GM21786 (cell line): Measurements from ENCODE around the gene UNKL.

ENCODE experiments used
- ATAC-seq: cut with Tn5 transposase; IDR thresholded peaks from one replicate; pipeline ENCODE4 v1.9.1; 2021; ENCODE audit not compliant: unreplicated experiment

UNKL gene

GRCh38 chr16:1378804-1379303, 35.6 kb downstream of the UNKL start:
- no peak for ATAC-seq

DNA sequence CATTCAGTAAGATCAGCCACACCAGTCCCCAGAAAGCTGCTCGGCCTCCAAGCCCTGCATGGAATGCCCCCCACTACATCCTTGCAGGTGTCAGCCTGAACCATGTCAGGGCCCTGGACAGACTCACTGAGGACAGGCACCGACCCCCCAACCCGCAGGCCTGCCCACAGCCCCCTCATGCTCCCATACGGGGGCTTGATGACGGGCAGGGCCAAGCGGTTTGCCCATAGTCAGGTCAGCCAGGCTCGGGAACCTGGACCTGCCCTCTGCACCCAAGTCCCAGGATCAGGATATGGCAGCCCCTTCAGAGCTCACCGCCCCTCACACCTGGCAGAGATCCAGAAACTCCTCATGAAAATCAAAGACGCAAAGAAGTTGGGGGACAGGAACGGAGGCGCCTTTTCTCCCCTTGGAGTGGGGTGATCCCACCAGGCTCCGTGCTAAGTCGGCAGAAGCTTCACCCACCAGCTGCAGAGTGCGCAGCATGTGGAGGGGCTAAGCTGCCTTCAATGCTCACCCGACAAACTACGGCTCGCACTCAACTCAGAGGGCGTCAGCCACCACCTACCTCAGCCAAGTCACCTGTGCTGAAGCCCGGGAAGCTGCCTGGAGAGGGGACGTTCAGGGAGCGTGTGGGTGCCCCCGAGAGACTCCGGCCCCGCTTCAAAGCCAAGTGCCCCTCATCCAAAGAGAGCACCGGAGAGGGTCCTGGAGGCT, 36.3 kb downstream of the UNKL start:
- ATAC-seq = no peak

GRCh38 chr16:1377406-1378010, 37.0 kb downstream of the UNKL start:
- no peak for ATAC-seq

- ATAC-seq = no peak
Measured at GRCh38 chr16:1375741-1376410, 38.6 kb downstream of the UNKL start.

GRCh38 chr16:1375298-1375640, 39.2 kb downstream of the UNKL start:
- no peak for ATAC-seq

- ATAC-seq = no peak
Measured at GRCh38 chr16:1374418-1375297, 39.8 kb downstream of the UNKL start.

GRCh38 chr16:1372292-1372950, 42.1 kb downstream of the UNKL start:
- ATAC-seq = no peak

DNA sequence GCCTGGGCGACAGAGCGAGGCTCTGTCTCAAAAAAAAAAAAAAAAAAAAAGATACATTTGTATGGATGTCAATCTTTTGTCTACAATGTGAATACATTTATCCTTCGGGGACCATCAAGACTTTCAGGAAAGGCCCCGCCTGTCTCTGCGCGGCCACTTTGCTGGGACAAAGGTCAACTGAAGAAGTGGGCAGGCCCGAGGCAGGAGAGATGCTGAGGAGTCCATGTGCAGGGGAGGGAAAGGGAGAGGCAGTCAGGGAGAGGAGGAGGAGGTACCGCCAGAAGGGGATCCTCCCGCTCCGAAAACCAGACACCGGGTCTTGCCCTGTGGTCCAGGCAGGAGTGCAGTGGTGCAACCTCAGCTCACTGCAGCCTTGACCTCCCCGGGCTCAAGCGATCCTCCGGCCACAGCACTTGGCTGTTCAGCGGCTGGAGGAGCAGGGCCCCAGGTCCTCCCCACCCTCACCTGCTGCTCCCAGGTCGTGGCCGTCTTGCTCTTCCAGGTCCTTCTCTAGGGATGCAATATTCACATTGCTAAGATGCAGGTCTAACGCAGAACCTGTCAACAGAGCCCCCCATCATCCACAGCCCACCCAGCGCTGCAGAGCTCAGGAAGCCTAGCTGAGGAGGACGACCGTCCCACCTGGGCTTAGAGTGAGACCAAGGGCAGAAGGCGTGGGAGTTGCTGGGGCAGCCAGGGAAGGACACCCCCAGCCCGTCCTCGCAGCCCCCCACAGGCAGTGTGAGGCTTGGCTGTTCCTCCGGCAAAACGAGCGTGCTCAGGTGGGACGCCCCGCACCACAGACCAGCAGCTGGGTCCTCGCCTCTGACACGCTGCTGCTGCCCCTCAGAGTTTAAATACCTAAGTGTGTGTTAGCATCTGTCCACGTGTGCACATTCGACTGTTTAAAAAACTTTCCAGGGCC, 43.2 kb downstream of the UNKL start:
- ATAC-seq = no peak

- ATAC-seq = no peak
Measured at GRCh38 chr16:1367486-1368174, 46.9 kb downstream of the UNKL start.

GRCh38 chr16:1366712-1367299, 47.7 kb downstream of the UNKL start:
- ATAC-seq = no peak

DNA sequence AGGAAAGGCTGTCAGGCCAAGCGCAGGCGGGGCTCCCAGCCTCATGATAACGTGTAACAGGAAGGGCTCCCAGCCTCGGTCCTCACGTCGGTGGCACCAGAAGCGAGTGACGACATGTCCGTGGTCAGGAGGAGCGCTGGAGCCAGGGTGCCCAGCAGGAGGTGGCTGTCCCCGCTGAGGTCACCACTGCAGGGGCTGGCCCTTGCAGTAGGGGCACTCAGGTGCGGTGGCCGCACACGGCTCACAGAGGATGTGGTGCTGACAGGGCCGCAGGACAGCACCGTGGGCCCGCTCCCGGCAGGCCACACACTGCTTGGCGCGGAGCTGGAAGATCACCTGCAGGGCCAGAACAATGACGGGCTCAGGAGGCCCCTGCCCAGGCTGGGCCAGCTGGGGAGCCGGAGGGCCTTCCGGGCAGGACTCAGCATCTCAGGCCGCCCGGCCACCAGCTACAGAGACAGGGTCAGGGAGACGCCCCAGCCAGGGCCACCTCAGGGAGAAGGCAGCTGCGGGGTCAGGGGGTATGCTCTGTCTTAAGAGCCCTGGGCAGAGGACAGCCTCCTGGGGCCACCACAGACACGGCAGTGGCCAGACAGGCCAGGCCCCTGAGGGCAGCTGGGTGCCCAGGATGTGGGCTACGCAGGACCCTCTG, 48.3 kb downstream of the UNKL start:
- ATAC-seq = no peak

DNA sequence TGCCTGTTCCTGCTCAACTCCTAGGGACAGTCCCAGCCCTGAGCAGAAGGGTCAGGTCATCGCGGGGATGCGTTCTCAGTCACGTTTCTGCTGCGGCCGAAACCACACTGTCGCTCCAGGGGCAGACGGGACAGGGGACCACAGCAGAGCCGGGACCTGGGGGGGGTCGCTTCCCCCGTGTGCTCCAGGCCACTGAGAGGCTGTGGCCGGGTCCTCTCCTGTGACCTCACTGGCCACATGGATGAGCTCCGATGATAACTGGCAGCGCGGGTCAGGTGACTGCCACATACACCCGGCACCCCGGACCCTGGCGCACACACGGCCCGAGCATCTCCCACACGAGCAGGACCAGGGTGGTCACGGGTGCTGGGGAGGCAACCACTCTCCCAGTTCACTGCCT, 50.0 kb downstream of the UNKL start:
- no peak for ATAC-seq

DNA sequence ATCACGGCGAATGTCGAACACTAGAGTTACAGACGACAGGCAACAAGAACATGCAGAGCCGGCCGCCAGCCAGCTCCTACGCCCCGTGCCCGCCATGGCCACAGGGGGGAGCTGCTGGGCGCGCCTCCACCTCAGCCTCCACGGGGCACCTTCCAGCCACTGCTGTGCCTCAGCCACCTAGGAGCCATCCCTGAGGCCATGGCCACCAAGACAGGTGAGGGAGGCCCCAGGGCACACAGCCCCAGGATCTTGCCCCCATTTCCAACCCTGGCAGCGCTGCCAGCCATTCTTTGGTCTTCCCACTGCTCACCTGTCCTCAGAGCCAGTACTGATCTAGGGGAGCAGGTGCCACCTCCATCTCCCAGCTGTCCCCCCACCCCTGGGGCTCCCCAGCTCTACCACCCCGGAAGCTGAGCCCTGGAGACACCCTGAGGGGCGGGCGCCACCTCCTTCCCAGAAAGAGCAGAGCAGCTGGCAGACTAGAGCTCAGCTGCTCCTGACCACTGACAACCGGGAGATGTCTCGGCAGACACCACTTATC, 50.9 kb downstream of the UNKL start:
- no peak for ATAC-seq

DNA sequence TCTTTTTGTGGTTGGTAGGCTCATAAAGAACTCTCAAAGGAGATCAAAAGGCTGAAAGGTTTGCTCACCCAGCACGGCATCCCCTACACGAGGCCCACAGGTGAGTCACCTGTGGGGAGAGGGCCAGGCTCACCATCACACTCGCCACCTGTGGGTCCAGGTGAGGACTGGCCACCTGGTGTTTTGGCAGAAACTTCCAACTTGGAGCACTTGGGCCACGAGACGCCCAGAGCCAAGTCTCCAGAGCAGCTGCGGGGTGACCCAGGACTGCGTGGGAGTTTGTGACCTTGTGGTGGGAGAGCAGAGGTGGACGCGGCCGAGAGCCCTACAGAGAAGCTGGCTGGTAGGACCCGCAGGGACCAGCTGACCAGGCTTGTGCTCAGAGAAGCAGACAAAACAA, 51.7 kb downstream of the UNKL start:
- no peak for ATAC-seq

GRCh38 chr16:1361685-1362360, 52.7 kb downstream of the UNKL start:
- no peak for ATAC-seq

- ATAC-seq = no peak
Measured at GRCh38 chr16:1357906-1358566, 56.5 kb downstream of the UNKL start.
